Activated CD4-positive, alpha-beta T cell treated with anti-CD3 and anti-CD28 coated beads, Interleukin-2, amount 50 U/mL, for 24 hours (primary cell): Measurements from ENCODE around the gene ASTN2.

Experiments used
- DNase-seq, 2 donors: peaks; one replicate each; pipeline ENCODE4 v3.0.0-alpha.2; 2020; ENCODE audit warnings: low read depth in 1 of 2, low spot score in 1 of 2

The ASTN2 gene

DNA sequence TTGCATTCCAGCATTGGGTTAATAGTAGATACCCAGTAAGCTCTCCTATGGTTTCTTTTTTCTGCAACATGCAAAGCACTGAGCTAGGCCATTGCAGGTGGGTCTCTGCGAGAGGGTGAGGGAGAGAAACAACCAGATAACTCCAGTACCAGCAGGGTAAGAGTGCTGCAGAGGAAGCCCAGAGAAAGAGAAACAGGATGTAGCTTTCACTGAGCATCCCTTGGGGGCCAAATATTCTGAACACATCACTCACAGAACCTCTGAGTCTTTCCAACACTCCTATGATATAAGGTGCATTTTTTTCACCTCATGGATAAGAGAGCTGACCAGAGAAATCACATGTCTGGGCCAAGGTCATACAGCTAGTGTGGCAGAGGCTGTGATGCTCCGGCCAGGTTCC lies 651.1 kb downstream of the ASTN2 start:
- DNase-seq = no peak

DNA sequence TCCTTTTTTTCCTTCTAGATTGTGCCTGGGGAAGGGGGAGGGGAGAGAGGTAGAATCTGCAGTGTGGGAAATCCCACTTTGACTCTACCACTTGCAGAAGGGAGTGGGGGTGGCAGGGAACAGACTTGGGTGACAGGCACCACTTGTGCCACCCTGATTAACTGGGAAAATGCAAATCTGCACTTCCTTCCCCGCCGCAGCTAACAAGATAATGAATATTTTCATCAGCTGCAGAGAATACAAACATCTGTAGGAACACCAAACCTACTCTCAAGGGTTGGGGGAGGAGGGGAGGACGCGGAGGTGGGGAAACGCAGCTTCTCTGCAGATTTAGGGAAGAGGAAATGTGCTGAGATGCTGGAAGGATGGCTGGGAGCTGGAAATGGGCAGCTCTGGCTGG lies 654.2 kb downstream of the ASTN2 start:
- DNase-seq = no peak

DNA sequence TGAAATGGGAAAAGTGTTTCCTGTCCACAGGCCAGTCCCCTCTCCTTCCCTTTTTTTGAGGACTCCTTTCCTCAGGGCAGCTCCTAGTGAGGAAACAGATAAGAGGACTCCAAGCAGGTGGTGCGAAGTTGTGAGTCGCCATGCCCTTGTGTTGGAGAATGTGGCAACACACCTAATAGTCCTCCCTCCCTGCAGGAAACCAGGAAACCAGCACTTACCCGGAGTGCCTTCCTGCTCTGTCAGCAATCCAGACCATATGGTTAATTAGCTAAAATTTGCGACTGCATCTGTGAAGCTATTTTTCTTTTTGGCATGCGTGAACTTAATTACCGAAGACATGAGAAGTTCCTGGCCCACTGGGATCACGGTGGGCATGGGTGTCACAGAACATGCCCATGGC lies 657.8 kb downstream of the ASTN2 start:
- no peak for DNase-seq

DNA sequence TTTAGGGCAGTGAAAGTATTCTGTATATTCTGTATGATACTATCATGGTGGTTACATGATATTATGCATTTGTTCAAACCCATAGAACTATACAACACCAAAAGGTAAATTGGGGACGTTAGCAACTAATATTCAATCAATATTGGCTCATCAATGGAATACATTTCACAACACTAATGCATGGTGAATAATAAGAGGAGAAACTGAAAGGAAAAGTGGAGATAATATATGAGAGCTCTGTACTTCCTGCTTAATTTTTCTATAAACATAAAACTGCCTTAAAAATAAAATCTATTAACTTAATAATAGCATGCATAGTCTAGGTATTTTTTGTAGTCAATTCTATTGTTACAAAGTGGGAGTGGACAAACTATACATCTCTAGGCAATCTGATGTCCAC lies 661.5 kb downstream of the ASTN2 start:
- no peak for DNase-seq

DNA sequence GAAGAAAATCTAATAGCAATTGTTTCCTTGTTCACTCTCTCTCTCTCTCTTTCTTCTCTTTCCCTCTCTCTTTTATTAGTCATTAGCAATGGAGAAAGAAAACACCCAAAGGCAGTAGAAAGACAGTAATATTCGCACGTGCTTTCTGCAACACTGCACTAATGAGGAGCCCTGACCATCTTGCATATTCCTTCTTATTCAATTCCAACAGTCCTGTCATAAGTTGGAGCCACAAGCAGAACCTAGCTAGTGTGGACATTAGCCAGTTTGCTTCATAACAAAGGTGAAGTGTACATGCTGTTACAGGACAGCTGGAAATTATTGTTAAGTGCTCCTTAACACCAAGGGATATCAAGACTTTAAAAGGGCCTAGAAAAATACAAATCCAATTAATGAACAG lies 664.3 kb downstream of the ASTN2 start:
- no peak for DNase-seq

DNA sequence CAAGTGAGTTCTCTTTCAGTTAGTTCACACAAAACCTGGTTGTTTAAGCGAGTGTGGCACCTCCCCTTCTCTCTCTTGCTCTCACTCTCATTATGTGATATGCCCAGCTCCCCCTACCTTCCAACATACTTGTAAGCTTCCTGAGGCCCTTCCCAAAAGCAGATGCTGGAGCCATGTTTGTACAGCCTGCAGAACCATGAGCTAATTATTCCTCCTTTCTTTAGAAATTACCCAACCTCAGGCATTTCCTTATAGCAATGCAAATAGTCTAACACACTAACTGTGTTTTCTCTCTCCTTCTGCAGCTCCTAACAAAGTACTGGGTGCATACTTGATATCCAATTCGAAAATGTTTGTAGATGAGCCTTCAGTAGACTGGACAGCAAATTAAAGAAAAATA lies 665.1 kb downstream of the ASTN2 start:
- no peak for DNase-seq

DNA sequence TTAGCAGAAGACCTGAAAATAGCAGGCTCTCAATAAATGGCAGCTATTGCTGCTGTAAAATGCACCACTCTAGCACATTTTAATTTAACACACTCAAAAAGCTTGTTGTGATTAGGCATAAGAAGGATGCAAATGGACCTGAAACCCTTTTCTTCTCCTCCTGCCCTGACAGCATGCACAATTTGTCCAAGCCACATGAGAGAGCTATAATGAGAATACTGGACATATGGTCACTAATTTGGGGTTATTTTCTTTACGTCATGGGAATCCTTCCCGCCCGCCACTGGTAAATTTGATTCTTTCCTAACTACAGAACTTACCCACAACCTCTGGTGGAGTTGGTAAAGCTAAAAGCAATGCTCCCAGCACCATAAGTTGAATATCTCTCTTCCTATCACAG lies 665.7 kb downstream of the ASTN2 start:
- no peak for DNase-seq

DNA sequence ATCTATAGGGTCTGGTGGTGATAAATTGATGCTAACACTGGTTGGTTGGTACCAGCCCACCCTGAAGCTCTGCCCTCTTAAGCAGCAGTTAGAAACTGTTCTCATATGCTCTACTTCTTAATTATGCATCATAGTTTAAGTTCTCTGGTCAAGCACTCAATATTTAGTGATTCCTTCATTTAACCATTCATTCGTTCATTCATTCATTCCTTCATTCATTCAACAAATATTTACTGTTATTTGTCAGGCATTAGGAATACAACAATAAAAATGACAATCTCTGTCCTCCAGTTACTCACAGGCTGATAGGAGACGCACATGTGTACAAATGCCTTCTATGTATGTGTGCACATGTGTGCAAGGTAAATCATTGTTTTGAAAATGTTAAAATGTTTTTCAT lies 673.1 kb downstream of the ASTN2 start:
- DNase-seq = no peak

DNA sequence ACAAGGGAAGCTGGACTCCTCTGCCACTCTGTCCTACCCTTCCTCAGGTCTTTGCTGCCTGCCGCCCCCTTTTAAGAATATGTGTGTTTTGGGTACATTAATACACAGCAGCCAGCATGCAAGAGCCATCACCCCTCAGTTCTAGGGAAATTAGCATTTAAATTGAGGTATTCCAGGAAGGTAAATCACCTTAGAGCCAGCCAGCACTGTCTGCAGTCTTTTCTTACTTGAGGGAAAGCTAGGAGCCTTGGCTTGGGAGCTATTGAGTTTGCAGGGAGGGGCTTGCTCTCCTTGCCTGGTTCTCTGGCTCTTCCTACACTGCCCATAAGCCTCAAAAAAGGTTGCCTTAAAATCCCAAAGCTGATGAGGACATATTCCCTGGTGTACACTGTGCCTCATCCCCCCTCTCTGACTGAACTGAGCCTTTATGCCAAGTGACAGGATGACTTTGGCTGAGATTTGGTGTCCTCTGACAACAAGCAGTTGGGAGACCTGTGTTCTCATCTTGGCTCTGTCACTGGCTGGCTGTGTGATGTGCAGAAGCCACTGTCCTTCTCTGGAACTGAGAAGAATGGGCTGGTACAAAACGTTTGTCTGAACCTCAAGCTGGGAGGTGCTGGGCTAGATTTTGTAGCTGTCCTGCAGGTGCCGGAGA lies 673.6 kb downstream of the ASTN2 start:
- no peak for DNase-seq

DNA sequence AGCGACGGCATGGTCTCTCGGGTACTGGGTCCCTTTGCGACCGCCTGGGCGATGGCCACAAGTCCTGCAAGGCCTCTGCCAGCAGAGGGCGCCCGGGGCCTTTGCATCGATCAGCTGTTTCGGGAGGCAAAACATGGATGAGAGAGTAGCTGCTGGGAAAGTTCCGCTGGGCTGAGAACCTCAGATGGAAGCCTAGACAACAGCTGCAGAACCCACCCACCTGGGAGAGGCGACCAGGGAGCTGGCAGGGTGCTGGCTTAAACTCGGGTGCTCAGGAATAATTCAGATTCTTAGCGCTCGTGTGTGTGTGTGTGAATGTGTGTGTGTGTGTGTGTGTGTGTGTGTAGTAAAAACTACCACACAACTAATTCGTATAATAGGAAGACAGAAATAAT lies 677.7 kb downstream of the ASTN2 start:
- peak; percentile 7 to 22 for DNase-seq

DNA sequence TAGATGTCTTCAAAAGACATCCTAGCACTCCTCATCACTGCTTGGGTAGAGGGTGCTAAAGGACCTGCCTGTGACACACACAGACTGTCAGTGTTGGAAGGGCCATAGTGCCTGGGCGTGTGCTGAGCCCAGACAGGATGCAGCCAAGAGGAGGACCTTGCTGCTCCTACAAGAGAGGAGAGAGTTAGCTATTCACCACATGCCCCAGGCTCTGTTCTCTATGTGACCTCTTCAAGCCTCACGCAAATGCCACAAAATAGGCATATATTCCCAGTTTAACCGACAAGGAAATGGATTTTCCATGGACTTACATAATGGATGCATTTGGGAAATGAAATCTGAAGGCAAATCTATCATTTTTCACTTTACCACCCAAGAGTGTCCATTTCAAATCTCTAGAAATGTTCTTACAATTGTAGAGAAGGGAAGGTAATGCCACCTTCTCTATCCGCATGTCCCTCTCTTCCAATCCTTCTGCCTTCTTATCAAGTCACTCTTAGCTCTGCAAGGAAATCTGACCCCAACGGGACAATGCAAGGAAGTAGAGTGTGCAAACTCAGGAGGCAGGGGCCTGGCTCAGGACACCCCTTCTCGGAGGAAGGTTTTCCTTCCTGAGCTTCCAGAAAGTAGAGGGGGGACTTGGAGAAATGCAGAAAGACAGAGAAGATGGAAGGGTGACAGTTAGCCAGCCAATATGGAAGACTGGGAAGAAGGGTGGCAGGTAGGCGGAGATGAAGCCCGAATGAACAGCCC lies 678.3 kb downstream of the ASTN2 start:
- DNase-seq = no peak

DNA sequence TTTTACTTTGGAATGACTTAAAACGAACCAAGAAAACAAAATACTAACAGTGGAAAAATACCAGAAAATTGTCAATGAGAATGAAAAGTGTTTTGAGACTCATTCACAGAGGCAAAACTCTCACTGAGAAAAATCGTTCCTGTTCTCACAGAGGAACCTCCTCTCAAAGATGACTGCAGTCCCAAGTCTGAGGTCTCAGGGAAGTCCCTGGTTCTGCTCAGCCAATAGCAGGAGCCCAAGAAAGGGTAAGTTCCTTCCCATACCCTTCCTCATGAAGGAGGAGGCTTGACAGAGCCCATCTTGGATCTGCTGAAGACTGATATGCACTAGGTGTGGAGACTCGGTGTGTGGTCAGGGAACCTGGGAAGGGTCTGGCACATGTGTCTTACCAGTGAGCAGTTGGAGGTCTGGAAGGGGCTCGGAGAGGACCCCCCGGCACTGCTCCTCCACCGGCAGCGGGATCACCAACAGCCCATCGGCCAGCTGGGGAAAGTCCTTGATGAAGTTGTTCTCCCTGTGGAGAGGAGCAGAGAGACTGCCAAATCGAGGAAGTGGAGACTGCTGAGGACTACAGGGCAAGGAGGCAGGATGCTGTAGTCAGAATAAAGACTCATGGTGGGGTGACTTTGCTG lies 681.7 kb downstream of the ASTN2 start:
- no peak for DNase-seq

DNA sequence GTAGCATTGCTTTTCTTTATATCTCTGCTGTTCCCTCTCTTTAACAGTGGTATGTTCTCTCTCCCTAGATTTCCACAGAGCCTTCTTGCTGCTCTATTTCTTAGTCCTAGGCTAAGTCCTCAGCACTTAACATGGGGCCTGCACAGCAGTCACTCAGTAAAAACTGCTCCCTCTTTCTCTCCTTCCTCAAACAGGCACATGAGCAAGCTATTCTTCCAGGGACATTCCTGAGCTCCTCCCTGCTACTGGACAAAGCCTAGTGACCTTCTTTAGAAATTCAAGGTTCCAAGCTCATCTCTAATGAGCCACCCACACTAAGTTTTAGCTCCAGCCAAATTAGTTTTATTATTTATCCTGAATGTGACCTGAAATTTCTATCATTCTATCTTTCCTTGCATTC lies 688.3 kb downstream of the ASTN2 start:
- no peak for DNase-seq

DNA sequence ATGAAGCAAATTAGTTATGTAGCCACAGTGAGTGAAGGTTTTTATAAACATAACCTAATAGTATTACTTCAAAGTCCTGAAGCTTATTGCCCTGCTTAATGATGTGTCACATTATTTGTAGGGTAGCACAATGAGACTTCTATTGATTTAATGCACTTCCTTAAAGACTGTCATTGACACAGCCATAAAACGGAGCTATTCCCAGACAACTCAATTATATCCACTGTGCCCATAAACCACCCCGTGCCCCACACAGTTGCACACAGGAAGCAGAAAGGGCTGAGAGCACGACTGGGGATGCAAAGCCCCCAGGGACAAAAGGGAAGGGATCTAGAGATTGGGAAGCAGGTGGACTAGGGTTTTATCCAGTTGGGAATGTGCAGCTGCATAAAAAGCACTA lies 690.7 kb downstream of the ASTN2 start:
- DNase-seq = no peak

DNA sequence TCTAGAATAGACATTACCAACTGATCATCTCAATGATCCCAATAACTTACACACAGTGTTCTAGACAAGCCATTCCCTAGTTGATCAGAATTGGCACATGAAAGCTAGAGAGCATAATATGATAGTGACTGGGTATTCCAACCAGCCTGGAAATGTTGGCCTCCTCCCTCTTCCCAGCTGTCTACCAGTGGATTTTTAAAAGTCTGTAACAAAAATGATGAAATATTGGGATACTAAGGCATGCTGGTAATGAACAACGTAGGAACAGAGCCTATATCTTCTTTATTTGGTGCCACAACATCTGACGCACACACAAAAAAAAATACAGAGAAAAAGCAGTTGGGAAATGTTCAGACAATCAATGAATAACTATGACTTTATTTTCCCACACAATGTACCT lies 692.9 kb downstream of the ASTN2 start:
- no peak for DNase-seq

DNA sequence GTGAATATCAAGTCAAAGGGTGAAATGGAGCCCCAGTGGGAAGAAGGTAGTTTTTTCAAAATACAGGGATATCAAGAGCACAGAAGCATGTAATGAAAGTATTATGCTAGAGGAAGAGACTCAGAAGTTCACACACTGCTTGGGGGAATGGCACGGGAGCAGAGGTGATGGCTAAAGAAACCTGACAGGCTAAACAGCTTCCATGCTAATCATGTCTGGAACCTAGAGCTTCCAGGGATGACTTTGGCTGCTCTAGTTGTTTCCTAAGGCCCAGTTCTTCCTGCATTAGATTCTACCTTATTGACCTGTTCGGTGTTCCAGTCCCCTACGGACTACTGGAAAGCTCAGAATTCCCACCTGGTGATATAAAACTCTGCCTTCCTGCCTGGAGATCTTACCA lies 693.4 kb downstream of the ASTN2 start:
- no peak for DNase-seq

DNA sequence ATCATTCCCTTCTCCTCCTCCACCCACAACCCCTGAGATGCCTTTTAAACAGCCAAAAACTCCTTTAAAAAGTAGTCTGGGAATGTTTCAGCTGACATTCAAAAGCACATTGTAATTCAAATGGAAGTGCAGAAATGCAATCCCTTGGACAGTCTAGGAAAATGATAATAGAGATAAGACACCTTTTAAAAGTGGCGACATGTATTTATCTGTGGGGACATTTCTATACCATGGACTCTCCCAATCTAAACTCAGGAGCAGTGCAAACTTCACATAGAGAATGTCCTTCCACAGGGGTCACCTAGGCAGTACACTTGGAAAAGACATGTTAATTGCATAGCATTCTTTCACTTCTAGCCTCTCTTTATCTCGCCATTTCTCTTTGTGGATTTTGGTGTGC lies 694.7 kb downstream of the ASTN2 start:
- DNase-seq = no peak

DNA sequence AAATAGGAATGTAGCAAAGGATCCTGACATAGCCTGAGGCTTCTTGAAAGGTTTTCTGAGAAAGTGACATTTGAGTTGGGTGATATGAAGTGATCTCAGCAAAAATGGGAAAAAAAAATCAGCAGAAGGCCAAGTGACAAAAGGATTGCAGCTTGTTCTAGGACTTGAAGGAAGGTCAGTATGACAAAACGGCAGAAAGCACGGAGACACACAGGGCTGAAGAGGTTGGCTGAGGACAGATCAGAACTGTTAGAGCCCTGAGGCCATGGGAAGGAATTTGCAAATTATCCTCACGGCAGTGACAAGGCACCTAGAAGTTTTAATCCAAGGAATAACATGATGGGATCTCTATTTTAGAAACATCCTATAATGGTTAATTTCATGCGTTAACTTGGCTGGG lies 696.7 kb downstream of the ASTN2 start:
- no peak for DNase-seq

DNA sequence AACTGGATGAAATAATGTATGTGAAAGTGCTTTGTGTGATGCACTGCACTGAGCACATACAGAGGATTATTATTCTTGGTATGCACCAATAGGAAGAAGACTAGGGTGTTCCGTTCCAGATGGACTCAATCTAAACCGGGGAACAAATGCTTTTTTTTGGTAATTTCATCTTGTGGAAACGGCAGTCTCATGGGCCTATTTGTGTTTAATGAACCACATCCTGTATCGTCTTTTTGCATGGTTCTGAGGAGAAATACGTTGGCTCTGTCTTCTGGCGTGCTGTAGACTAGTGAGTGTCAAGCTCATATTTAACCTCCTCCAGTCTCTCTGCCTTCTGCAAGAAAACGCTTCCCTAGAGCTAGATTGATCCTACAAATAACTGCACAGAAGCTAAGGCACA lies 697.7 kb downstream of the ASTN2 start:
- no peak for DNase-seq

DNA sequence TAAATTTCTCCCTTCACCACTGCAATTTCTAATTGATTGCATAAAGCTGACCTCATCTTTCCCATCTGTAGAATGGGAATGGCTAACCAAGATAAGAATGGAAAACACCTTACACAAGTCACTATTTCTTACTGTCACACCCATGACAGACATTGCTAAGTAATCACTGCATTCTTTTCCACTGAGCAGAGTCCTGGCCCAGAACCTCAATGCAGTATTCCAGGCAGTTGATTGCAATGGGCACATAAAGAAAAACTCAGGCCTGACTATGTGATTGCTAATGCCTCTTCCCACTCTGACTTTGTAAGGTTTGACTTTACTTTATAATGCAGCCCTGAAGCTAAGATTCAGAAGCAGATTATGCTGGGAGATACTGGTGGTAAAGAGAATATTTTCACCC lies 698.4 kb downstream of the ASTN2 start:
- DNase-seq = no peak

DNA sequence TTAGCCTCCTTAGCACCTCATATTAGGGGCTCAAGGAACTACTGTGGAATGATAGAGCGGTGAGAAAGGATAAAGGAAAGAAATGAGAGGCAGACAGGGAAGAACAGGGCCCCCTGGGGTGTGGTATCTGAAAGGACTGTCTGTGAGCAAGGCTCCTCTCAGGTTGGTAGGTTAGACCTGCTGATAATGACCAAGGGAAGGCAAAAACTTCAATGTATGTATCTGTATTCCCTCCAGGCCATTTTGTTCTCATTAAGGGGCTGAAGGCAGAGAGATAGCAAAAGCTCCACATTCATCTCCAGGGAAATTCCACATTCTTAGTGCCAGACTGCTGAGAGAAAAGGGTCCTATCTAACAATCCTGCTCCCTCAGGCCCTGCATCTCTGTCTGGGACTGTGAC lies 699.1 kb downstream of the ASTN2 start:
- DNase-seq = no peak

DNA sequence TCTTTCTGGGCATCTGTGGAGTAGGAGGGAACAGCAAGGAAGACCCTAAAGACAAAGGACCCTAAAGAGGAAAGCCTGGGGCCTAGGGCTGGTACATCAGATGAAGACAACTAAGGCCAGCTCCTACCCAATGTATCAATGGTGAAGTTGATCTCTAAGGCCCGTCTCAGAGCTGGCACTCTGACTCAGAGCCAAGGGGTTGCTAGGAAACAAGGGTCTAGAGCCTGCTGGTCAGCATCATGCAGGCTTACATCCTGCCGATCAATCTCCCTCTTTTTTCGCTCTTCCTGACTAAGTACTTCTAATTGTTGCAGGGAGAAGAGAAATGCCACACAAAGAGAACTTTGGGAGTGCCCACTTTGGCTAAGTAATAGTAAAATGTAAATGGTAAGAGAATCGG lies 701.6 kb downstream of the ASTN2 start:
- no peak for DNase-seq

DNA sequence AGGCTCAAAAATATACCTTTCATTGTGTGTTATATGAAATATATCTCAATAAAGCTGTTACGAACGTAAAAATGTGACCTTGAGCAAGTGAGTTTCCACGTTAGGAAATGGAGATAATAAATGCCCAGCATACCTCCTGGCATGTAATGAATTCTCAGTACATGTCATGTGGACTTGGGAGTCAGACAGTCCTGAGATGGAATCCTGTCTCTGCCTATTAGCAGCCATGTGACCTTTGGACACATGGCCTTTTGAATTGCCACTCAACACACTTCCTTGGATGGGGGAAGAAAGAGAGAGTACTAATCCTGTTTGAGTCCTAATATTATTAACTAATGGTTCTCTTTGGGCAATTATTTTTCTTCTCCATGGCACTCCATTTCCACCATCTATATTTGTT lies 702.1 kb downstream of the ASTN2 start:
- no peak for DNase-seq
